ENCODE data around the gene TNFSF11.

DNA sequence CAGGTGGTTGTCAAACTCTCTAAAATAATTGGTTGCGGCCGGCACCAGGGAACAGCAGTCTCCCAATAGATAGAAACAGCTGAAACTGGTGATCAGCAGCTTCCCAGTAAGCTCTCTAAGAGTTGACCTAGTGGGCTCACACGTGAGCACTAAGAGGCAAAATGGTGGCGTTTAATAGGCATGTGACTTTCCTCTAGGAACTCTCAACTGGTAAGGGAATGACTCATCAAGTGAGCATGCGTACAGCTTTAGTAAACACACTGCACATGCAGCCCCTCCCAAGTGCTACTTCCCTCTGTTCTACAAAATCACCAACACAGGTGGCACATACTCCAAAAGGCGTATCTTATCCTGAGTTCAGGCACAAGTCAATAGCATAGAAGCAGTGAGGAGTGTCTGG lies 41.7 kb downstream of the TNFSF11 start:
- no peak for TF ChIP-seq POLR2A (IDR thresholded peaks at IDR 0.05)
- no peak for TF ChIP-seq CTCF (IDR thresholded peaks at IDR 0.05)
- TF ChIP-seq EP300 (IDR thresholded peaks at IDR 0.05) = no peak
